Liver (tissue), 9 donors: ENCODE data around the gene GP1BB. TPM values are rescaled to one million over a fixed set of nuclear protein-coding genes. Genes with fewer than 3 reads are reported as not detected.

ENCODE experiments used
- DNase-seq: peaks from one replicate; pipeline ENCODE4 v3.0.0-alpha.2; 2017; ENCODE audit warnings: low spot score
- H3K27ac ChIP-seq, 2 donors: one replicate each; pipeline ENCODE4 v1.7.0; 2013; ENCODE audit warnings: inconsistent platforms in 2 of 2, low read length in 2 of 2, control low read depth in 1 of 2, low read depth in 1 of 2, mild to moderate bottlenecking in 1 of 2
- H3K27me3 ChIP-seq, 4 donors: one replicate each; pipeline versions ENCODE4 v1.6.1 to v1.7.0; 2013; ENCODE audit warnings: low read length in 3 of 4, inconsistent platforms in 1 of 4, mild to moderate bottlenecking in 1 of 4, moderate library complexity in 1 of 4; ENCODE audit not compliant: control insufficient read depth in 4 of 4, insufficient read depth in 4 of 4
- H3K36me3 ChIP-seq, 4 donors: one replicate each; pipeline versions ENCODE4 v1.6.1 to v1.7.0; 2013; ENCODE audit warnings: low read length in 3 of 4, mild to moderate bottlenecking in 3 of 4, low read depth in 1 of 4, moderate library complexity in 1 of 4; ENCODE audit not compliant: control insufficient read depth in 4 of 4, insufficient read depth in 3 of 4
- H3K4me1 ChIP-seq, 4 donors: one replicate each; pipeline versions ENCODE4 v1.6.1 to v1.7.0; 2013; ENCODE audit warnings: low read length in 3 of 4, mild to moderate bottlenecking in 3 of 4, moderate library complexity in 1 of 4; ENCODE audit not compliant: control insufficient read depth in 4 of 4, insufficient read depth in 4 of 4
- H3K4me3 ChIP-seq, 3 donors: one replicate each; pipeline versions ENCODE4 v1.6.1 to v1.7.0; 2013; ENCODE audit warnings: low read length in 3 of 3, control low read depth in 1 of 3, low read depth in 1 of 3, mild to moderate bottlenecking in 1 of 3
- H3K9ac ChIP-seq, 2 donors: one replicate each; pipeline ENCODE4 v1.7.0; 2013; ENCODE audit warnings: low read length in 2 of 2, mild to moderate bottlenecking in 2 of 2, moderate library complexity in 2 of 2, control low read depth in 1 of 2, low read depth in 1 of 2
- H3K9me3 ChIP-seq, 4 donors: one replicate each; pipeline versions ENCODE4 v1.6.1 to v1.7.0; 2013; ENCODE audit warnings: low read length in 3 of 4; ENCODE audit not compliant: control insufficient read depth in 4 of 4
- CTCF ChIP-seq: fragments of 150-350 bp; IDR thresholded peaks from 2 replicates; pipeline ENCODE4 v1.5.1; 2017; ENCODE audit warnings: improper control_type of control experiment, low read depth, low read length; ENCODE audit not compliant: missing input control
- EGR1 ChIP-seq, 2 donors: IDR thresholded peaks; 2 replicates each; pipeline ENCODE4 v1.6.1; 2016 to 2018; ENCODE audit warnings: antibody characterized with exemption in 2 of 2, low read depth in 2 of 2
- FOXA1 ChIP-seq: IDR thresholded peaks from 2 replicates; pipeline ENCODE4 v1.6.1; 2016; ENCODE audit warnings: antibody characterized with exemption
- FOXA2 ChIP-seq: IDR thresholded peaks from 2 replicates; pipeline ENCODE4 v1.6.1; 2016; ENCODE audit warnings: antibody characterized with exemption
- HNF4A ChIP-seq, 2 donors: conservative IDR thresholded peaks; 2 replicates each; pipeline ENCODE4 v1.6.1; 2016; ENCODE audit warnings: antibody characterized with exemption in 2 of 2, mild to moderate bottlenecking in 2 of 2
- HNF4G ChIP-seq: IDR thresholded peaks from 2 replicates; pipeline ENCODE4 v1.6.1; 2016; ENCODE audit warnings: antibody characterized with exemption
- JUND ChIP-seq, 2 donors: IDR thresholded peaks; 2 replicates each; pipeline ENCODE4 v1.6.1; 2016; ENCODE audit warnings: antibody characterized with exemption in 2 of 2
- NR2F2 ChIP-seq: IDR thresholded peaks from 2 replicates; pipeline ENCODE4 v1.6.1; 2016; ENCODE audit warnings: antibody characterized with exemption
- RAD21 ChIP-seq, 2 donors: IDR thresholded peaks; 2 replicates each; pipeline ENCODE4 v1.6.1; 2016; ENCODE audit warnings: antibody characterized with exemption in 2 of 2, mild to moderate bottlenecking in 2 of 2
- REST ChIP-seq: IDR thresholded peaks from 2 replicates; pipeline ENCODE4 v1.6.1; 2016; ENCODE audit warnings: antibody characterized with exemption, mild to moderate bottlenecking
- RXRA ChIP-seq, 2 donors: IDR thresholded peaks; 2 replicates each; pipeline ENCODE4 v1.6.1; 2017 to 2018; ENCODE audit warnings: antibody characterized with exemption in 2 of 2, mild to moderate bottlenecking in 1 of 2
- SP1 ChIP-seq: IDR thresholded peaks from 2 replicates; pipeline ENCODE4 v1.6.1; 2018; ENCODE audit warnings: antibody characterized with exemption, mild to moderate bottlenecking
- TAF1 ChIP-seq: conservative IDR thresholded peaks from 2 replicates; pipeline ENCODE4 v1.6.1; 2016; ENCODE audit warnings: antibody characterized with exemption, mild to moderate bottlenecking
- YY1 ChIP-seq: IDR thresholded peaks from 2 replicates; pipeline ENCODE4 v1.6.1; 2016; ENCODE audit warnings: antibody characterized with exemption, mild to moderate bottlenecking
- WGBS: extraction: QIAGEN DNeasy Blood & Tissue Kit; methylation state at CpG from one replicate; pipeline ENCODE4 v1.1.7; 2013; 5-methylcytosine and 5-hydroxymethylcytosine counted together
- polyA plus RNA-seq, 2 donors: library from polyadenylated mRNA; stranded (reverse) in 1 of 2; unstranded in 1 of 2; fragments of 200-250 nt in 1 of 2; fragments of >200 nt in 1 of 2; fragmentation: Nextera tagmentation in 1 of 2; extraction: Ambion mirVana in 1 of 2; gene quantifications; one replicate each; pipeline versions ENCODE4 v1.2.1 to v1.2.3, GENCODE V29; 2013 to 2015
- total RNA-seq, 2 donors: library from RNA; depleted of rRNA; stranded (reverse); fragments of >200 nt; gene quantifications; one replicate each; pipeline ENCODE4 v1.2.3, GENCODE V29; 2014
- TF ChIP-seq, protein P1 (sequence below): IDR thresholded peaks from 2 replicates; pipeline ENCODE4 v1.6.1; 2016; ENCODE audit warnings: antibody characterized with exemption
- donor health status: healthy.
- donor health status: healthy.
- donor health status: healthy.
- donor health status: healthy.
- donor health status: healthy.

Gene GP1BB
- total and polyA plus RNA-seq, 4 donors, result 0.38 to 5.7 (median 0.51) TPM; not detected in 1

DNA sequence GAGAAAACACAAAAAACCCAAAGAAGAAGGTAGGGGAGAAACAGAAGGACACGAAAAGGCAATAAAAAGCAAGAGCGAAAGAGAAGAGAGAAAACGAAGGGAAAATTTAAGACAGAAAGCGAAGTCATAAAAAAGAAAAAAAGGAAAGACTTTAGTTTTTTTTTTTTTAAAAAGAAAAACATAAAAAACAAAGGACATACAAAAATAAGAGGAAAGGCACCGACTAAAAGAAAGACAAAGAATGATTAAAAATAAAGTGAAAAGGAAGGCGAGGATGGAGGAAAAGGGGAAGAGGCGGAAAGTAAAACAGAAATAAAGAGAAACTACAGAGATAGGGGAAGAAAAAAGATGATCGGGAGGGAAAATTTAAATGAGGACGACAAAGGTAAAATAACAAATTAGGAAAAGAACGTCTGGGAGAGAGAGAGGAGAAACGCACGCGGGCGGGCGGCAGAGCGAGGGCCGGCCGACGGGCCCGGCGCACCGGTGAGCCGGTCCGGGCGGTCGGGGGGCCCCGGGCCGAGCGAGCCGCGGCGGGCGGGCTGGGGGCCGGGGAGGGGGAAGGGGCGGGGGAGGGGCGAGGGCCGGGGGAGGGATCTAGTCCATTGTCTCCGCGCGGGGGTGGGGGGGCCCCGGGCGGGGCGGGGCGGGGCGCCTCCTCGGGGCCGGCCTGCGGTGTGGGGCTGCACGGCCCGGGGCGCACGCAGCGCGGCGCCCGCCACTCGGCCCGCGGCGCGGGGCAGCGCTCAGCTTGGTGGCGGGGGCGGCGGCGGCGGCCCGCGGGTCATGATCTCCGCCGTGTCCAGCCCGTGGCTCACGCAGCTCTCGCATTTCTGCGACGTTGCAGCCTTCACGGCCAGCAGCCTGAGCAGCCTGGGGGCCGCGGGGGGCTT is 37.0 kb downstream of the GP1BB start, which contains the start of gene TBX1:
TSS of gene TBX1 (plus strand) at position 721 of the 893 bp plus-strand sequence. CDS start at position 787, 66 bp downstream.
- Histone ChIP-seq H3K9ac (no peak within 1 kb of the TSS), H3K27ac (no peak within 1 kb of the TSS), H3K4me1 (peaks cover 8 to 31% (median 13%) of the 10 kb centered on the region in 4 donors), H3K9me3 (no peaks in the 10 kb centered on the region), H3K27me3 (peaks cover 3 to 15% (median 7%) of the 10 kb centered on the region in 4 donors), H3K4me3 (peak within 1 kb of the TSS in 1 of 3 donors; percentile 48), H3K36me3 (no peaks in the 10 kb centered on the region)
- TF ChIP-seq HNF4G (no peak), HNF4A (conservative IDR thresholded peaks at IDR 0.05) (no peak), JUND (IDR thresholded peaks at IDR 0.05) (no peak), REST (no peak), RXRA (IDR thresholded peaks at IDR 0.05) (no peak), EGR1 (IDR thresholded peaks at IDR 0.05; ENCODE audit: low read depth in 2 of 2) (no peak), CTCF (no peak), TAF1 (no peak), NR2F2 (no peak), RAD21 (IDR thresholded peaks at IDR 0.05) (no peak)
- TF ChIP-seq, protein P1, sequence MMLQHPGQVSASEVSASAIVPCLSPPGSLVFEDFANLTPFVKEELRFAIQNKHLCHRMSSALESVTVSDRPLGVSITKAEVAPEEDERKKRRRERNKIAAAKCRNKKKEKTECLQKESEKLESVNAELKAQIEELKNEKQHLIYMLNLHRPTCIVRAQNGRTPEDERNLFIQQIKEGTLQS, result no peak
- WGBS, result 5% methylated on average over 72 of the region's 79 CpGs
- DNase-seq, result no peak

DNA sequence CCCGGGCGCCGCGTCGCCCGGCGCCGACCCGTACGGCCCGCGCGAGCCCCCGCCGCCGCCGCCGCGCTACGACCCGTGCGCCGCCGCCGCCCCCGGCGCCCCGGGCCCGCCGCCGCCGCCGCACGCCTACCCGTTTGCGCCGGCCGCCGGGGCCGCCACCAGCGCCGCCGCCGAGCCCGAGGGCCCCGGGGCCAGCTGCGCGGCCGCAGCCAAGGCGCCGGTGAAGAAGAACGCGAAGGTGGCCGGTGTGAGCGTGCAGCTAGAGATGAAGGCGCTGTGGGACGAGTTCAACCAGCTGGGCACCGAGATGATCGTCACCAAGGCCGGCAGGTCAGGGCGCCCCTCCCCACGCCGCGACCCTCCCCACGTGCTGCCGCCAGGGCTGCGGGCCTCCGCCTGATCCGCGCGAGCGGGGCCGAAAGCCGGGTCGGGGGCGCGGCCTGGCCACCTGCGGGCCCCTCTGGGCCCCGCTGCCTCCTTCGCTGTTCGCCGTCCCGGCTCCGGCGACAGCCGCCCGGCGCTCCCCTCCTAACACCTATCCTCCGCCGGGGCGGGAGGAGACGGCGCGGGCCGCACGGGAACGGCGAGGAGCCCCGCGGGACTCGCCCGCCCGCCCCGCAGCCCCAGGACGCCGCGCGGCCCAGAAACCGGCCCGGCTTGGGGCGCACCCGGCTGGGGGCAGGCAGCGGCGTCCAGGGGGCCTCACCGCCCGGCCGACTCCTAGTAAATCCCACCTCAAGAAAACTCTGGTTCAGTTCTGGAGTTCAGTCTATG is 37.8 kb downstream of the GP1BB start:
- Histone ChIP-seq H3K27me3 (peaks cover 1 to 15% (median 6%) of the 10 kb centered on the region in 4 donors), H3K4me1 (peaks cover 10 to 33% (median 14%) of the 10 kb centered on the region in 4 donors), H3K9me3 (no peaks in the 10 kb centered on the region), H3K36me3 (no peaks in the 10 kb centered on the region), H3K27ac (no peak overlapping the region), H3K4me3 (peak overlapping the region in 1 of 3 donors; percentile 48), H3K9ac (no peak overlapping the region)
- 10% methylated on average over 117 of the region's 117 CpGs for WGBS
- no peak for DNase-seq
- no peak for TF ChIP-seq SP1
- no peak for TF ChIP-seq HNF4G
- TF ChIP-seq HNF4A (conservative IDR thresholded peaks at IDR 0.05), result no peak
- no peak for TF ChIP-seq RAD21 (IDR thresholded peaks at IDR 0.05)
- no peak for TF ChIP-seq RXRA (IDR thresholded peaks at IDR 0.05)
- no peak for TF ChIP-seq REST
- TF ChIP-seq FOXA2, result no peak
- no peak for TF ChIP-seq TAF1
- TF ChIP-seq, protein P1, result no peak
- no peak for TF ChIP-seq YY1
- TF ChIP-seq EGR1 (IDR thresholded peaks at IDR 0.05; ENCODE audit: low read depth in 2 of 2), result no peak
- TF ChIP-seq JUND (IDR thresholded peaks at IDR 0.05), result no peak
- TF ChIP-seq CTCF, result no peak
- no peak for TF ChIP-seq FOXA1
